ENCODE data around the gene DYNC2H1.

GRCh38 chr11:103515283-103515682 is 406.1 kb downstream of the DYNC2H1 start:
- no peak for TF ChIP-seq CTCF (IDR thresholded peaks at IDR 0.05)
- no peak for TF ChIP-seq POLR2A (IDR thresholded peaks at IDR 0.05)
